Fibroblast of mammary gland (primary cell): ENCODE results near the gene PRG2.

Experiments
- DNase-seq: peaks from one replicate; pipeline ENCODE4 v3.0.0-alpha.2; 2010; ENCODE audit warnings: low read depth
- H3K4me3 ChIP-seq: 2 replicates; pipeline ENCODE4 v1.5.1; 2011; ENCODE audit warnings: low read depth, mild to moderate bottlenecking, low read length, moderate library complexity; ENCODE audit not compliant: control insufficient read depth
- TF ChIP-seq, protein P1 (sequence below): conservative IDR thresholded peaks from 2 replicates; pipeline ENCODE4 v1.5.1; 2011; ENCODE audit warnings: low read depth, low read length, inconsistent platforms; ENCODE audit not compliant: control insufficient read depth, insufficient read depth

Gene PRG2

DNA sequence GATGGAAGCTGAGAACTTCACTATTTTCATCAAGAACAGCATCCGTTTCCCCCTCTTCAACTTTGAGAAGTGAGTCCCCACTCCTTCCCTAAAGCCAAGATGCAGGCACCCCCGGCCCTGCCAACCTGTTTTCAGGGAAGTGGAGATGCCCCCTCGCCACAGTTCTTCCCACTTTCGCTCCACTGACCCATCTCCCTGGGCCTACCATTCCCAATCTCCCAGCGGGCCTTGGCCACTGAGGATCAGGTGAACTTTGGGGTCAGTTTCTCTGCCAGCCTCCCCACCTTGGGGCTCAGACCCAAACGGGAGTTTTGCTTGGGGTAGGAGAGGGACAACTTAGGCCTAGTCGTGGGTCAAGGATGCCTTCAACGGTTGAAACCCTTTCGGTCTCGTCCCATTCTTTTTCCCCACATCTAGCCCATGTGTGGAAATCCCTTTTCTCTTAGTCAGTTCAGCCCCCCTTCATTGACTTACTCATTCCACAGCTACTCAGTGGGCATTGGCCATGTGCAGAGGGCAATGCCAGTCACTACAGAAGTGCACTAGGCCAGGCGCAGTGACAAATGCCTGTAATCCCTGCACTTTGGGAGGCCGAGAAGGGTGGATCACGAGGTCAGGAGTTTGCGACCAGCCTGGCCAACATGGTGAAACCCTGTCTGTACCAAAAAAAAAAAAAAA is 41.7 kb downstream of the PRG2 start:
- DNase-seq = peak; percentile 17
- TF ChIP-seq, protein P1, sequence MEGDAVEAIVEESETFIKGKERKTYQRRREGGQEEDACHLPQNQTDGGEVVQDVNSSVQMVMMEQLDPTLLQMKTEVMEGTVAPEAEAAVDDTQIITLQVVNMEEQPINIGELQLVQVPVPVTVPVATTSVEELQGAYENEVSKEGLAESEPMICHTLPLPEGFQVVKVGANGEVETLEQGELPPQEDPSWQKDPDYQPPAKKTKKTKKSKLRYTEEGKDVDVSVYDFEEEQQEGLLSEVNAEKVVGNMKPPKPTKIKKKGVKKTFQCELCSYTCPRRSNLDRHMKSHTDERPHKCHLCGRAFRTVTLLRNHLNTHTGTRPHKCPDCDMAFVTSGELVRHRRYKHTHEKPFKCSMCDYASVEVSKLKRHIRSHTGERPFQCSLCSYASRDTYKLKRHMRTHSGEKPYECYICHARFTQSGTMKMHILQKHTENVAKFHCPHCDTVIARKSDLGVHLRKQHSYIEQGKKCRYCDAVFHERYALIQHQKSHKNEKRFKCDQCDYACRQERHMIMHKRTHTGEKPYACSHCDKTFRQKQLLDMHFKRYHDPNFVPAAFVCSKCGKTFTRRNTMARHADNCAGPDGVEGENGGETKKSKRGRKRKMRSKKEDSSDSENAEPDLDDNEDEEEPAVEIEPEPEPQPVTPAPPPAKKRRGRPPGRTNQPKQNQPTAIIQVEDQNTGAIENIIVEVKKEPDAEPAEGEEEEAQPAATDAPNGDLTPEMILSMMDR = no peak
- no peak overlapping the region for H3K4me3 ChIP-seq

GRCh38 chr11:57348052-57348451 is 42.4 kb downstream of the PRG2 start:
- no peak for DNase-seq
- TF ChIP-seq, protein P1 = no peak

GRCh38 chr11:57347336-57347735 is 43.1 kb downstream of the PRG2 start:
- TF ChIP-seq, protein P1 = no peak
- no peak for DNase-seq
- H3K4me3 ChIP-seq = no peak overlapping the region

More at GRCh38 chr11:57348052-57348451, 42.4 kb downstream of the PRG2 start:
- no peak overlapping the region for H3K4me3 ChIP-seq

GRCh38 chr11:57345555-57346211 is 44.8 kb downstream of the PRG2 start:
- peak; percentile 71 for DNase-seq
- H3K4me3 ChIP-seq = no peak overlapping the region
- TF ChIP-seq, protein P1 = peak; percentile 74

- no peak for DNase-seq
- H3K4me3 ChIP-seq = no peak overlapping the region
- TF ChIP-seq, protein P1 = no peak
Measured at GRCh38 chr11:57344826-57345225, 45.6 kb downstream of the PRG2 start.

DNA sequence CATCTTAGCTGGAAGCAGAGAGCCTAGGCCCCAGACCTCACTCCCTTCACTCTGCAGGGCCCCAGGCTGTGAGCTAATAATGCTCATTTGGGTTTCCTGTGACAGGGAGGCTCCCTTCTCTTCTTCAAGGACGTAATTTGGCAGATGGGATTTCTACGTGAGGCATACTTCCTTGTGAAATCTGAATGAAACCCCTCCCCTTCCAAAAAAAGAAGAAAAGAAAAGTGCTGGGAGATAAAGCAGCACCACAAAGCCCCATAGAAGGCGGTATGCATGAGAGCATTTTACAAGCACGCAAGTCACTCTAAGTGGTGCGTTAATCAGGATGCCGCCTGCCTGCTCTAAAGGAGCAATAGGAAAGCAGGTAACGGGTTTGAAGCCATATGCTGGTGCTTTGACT is 46.6 kb downstream of the PRG2 start:
- DNase-seq = no peak
- TF ChIP-seq, protein P1 = no peak

More for the DNA sequence above, 46.6 kb downstream of the PRG2 start:
- H3K4me3 ChIP-seq = no peak overlapping the region
